CD4-positive, CD25-positive, alpha-beta regulatory T cell (primary cell): Measurements from ENCODE around the gene MAPKAPK2. TPM values are rescaled to one million over a fixed set of nuclear protein-coding genes. Genes with fewer than 3 reads are reported as not detected.

Experiments used
- ATAC-seq, 2 donors: fragments of 150-1000 bp; cut with Tn5 transposase; one replicate each; pipeline ENCODE4 v1.10.0; 2021; ENCODE audit warnings: low read depth in 2 of 2, moderate number of reproducible peaks in 2 of 2, moderate library complexity in 1 of 2
- DNase-seq, 3 donors: peaks; one replicate each; pipeline versions ENCODE4 v3.0.0 to v3.0.0-alpha.2; 2012 to 2022; ENCODE audit warnings: mixed read lengths in 1 of 3
- H3K27ac ChIP-seq: one replicate; pipeline ENCODE4 v1.7.0; 2013; ENCODE audit warnings: mild to moderate bottlenecking, low read length; ENCODE audit not compliant: insufficient read depth, poor library complexity, severe bottlenecking
- H3K27me3 ChIP-seq: one replicate; pipeline ENCODE4 v1.7.0; 2013; ENCODE audit warnings: low read length; ENCODE audit not compliant: control insufficient read depth, insufficient read depth
- H3K36me3 ChIP-seq: one replicate; pipeline ENCODE4 v1.7.0; 2013; ENCODE audit warnings: mild to moderate bottlenecking, low read length, moderate library complexity; ENCODE audit not compliant: control insufficient read depth, insufficient read depth
- H3K4me1 ChIP-seq: 2 replicates; pipeline ENCODE4 v1.7.0; 2013; ENCODE audit warnings: mild to moderate bottlenecking, low read length; ENCODE audit not compliant: insufficient read depth, control insufficient read depth, poor library complexity, severe bottlenecking
- H3K4me3 ChIP-seq: one replicate; pipeline ENCODE4 v1.7.0; 2013; ENCODE audit warnings: low read depth, mild to moderate bottlenecking, low read length, moderate library complexity
- H3K9me3 ChIP-seq, 2 experiments: 1 replicate in 1 of 2; 2 replicates in 1 of 2; pipeline ENCODE4 v1.7.0; 2013; ENCODE audit warnings: low read length in 2 of 2, mild to moderate bottlenecking in 1 of 2, moderate library complexity in 1 of 2; ENCODE audit not compliant: control insufficient read depth in 2 of 2
- H3K27ac Mint-ChIP-seq, 3 donors: one replicate each; pipeline ENCODE4 v1.8.0; 2020 to 2022; ENCODE audit warnings: mild to moderate bottlenecking in 3 of 3, mixed read lengths in 3 of 3, moderate library complexity in 2 of 3
- H3K27me3 Mint-ChIP-seq: one replicate; pipeline ENCODE4 v1.8.0; 2022; ENCODE audit warnings: mild to moderate bottlenecking, mixed read lengths
- H3K36me3 Mint-ChIP-seq: one replicate; pipeline ENCODE4 v1.8.0; 2020; ENCODE audit warnings: mixed read lengths
- H3K4me1 Mint-ChIP-seq, 4 donors: one replicate each; pipeline ENCODE4 v1.8.0; 2020 to 2022; ENCODE audit warnings: mixed read lengths in 4 of 4, mild to moderate bottlenecking in 1 of 4
- H3K4me3 Mint-ChIP-seq, 4 donors: one replicate each; pipeline ENCODE4 v1.8.0; 2020 to 2022; ENCODE audit warnings: mild to moderate bottlenecking in 4 of 4, mixed read lengths in 4 of 4, moderate library complexity in 3 of 4
- H3K9me3 Mint-ChIP-seq, 7 donors: one replicate each; pipeline ENCODE4 v1.8.0; 2020 to 2022; ENCODE audit warnings: mixed read lengths in 7 of 7, mild to moderate bottlenecking in 3 of 7, moderate library complexity in 2 of 7
- polyA plus RNA-seq, 4 donors: library from polyadenylated mRNA; unstranded; fragments of 300-500 nt; fragmentation: Illumina TruSeq; gene quantifications; one replicate each; pipeline ENCODE4 v1.2.3, GENCODE V29; 2021
- total RNA-seq: library from RNA; stranded (reverse); gene quantifications from one replicate; pipeline ENCODE4 v1.2.3, GENCODE V29; 2022

The MAPKAPK2 gene
- total and polyA plus RNA-seq, 5 donors from 2014 or later = 2.4 to 167 (median 3.2) TPM

DNA sequence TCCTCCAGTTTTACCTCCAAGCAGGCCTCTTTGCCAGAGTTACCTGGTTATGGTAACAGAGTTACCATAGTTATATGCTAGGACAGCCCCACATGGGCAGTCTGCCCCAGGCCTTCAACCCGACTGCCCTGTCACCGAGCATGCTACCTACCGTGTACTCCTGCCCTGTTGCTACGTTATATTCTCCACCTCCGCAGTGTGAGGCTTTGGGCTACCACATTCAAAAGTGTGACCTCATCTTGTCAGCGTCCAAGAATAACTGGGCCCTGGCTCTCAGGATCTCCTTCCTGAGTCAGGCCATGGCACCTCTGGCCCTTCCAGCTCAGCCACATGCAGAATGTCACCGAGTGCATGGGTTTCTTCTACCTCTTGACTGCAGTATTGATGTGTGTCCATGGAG, 8.9 kb downstream of the MAPKAPK2 start:
- H3K4me1 Mint-ChIP-seq = peaks cover 24 to 95% (median 69%) of the 10 kb centered on the region in 4 donors
- H3K27ac ChIP-seq = no peak overlapping the region
- DNase-seq = no peak
- no peak for ATAC-seq
- peak overlapping the region in 2 of 3 donors; percentile 12 to 70 for H3K27ac Mint-ChIP-seq
- H3K27me3 Mint-ChIP-seq = no peaks in the 10 kb centered on the region
- H3K9me3 Mint-ChIP-seq = peaks cover 0 to 2% (median 0%) of the 10 kb centered on the region in 7 donors
- peaks cover 37% of the 10 kb centered on the region for H3K36me3 Mint-ChIP-seq
- no peak overlapping the region for H3K4me3 ChIP-seq
- H3K9me3 ChIP-seq = no peaks in the 10 kb centered on the region
- no peaks in the 10 kb centered on the region for H3K27me3 ChIP-seq
- peaks cover 9% of the 10 kb centered on the region for H3K4me1 ChIP-seq
- no peak overlapping the region for H3K4me3 Mint-ChIP-seq
- H3K36me3 ChIP-seq = peaks cover 31% of the 10 kb centered on the region

DNA sequence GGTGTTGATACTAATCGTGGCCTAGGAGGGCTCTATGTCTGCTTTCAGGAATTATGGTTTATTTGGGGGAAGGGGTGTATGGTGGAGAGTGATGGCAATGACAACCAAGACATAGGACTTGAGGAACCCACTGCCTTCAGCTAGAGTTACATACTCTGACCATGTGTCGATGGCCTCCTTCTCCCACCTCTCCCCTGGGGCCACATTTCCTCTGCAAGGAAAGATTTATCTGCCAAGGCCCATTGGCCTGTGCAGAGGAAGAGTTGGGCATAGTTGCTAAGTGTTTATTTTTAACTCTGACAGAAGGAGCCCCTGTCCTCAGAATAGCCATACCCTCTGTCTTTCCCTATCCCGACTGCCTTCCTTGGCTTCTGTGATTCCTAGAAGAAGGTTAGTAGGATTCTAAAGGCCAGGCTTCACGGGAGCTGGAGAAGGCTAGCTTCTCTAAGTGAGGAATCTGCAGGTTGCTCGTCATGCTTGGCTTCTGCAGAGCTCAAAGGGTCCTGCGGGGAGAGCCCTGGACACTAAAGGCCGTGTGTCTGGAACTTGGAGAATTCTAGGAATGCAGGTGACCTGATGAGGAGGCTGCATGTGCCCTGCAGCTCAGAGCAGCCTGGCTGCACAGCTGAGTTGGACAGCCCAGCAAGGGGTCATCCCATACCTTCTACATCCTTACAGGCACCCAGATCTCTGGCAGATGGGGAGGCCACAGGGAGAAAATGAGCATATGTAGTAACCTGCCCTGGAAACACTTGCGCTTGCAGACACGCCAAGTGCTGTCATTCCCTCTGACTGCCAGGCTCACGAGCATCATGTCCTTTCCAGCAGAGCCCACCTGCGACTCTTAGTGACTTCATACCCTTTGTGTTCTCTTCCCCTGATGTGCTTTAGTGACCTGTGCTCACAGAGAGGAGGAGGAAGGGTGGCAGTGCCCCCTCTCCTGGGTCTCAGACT, 9.7 kb downstream of the MAPKAPK2 start:
- Mint-ChIP-seq H3K4me3 (peak overlapping the region in 1 of 4 donors; percentile 2), H3K27ac (peak overlapping the region in 2 of 3 donors; percentile 15 to 49), H3K36me3 (peaks cover 44% of the 10 kb centered on the region), H3K9me3 (peaks cover 0 to 2% (median 0%) of the 10 kb centered on the region in 7 donors), H3K27me3 (no peaks in the 10 kb centered on the region), H3K4me1 (peaks cover 32 to 96% (median 70%) of the 10 kb centered on the region in 4 donors)
- no peaks in the 10 kb centered on the region for H3K9me3 ChIP-seq
- no peak overlapping the region for H3K4me3 ChIP-seq
- no peak for ATAC-seq
- H3K27me3 ChIP-seq = no peaks in the 10 kb centered on the region
- H3K27ac ChIP-seq = no peak overlapping the region
- peaks cover 12% of the 10 kb centered on the region for H3K4me1 ChIP-seq
- H3K36me3 ChIP-seq = peaks cover 29% of the 10 kb centered on the region
- DNase-seq = no peak

DNA sequence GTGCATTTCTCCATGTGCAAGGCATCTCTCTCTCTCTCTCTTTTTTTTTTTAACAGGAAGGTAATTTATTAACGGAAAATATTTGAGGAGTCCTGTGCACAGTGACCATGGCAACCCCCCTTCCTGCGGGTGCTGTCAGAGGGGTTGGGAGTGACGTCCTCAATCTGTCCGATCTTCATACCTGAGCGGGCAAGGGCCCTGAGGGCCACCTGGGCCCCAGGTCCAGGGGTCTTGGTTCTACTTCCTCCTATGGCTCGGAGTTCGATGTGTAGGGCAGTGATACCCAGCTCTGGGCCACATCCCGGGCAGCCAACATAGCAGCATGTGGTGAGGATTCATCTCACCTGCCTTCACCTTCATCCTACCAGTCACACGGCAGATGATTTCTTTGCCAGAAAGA, 11.0 kb downstream of the MAPKAPK2 start:
- Mint-ChIP-seq H3K4me1 (peaks cover 29 to 96% (median 71%) of the 10 kb centered on the region in 4 donors), H3K27me3 (no peaks in the 10 kb centered on the region), H3K27ac (peak overlapping the region in 1 of 3 donors; percentile 6), H3K36me3 (peaks cover 46% of the 10 kb centered on the region), H3K9me3 (no peaks in the 10 kb centered on the region), H3K4me3 (no peak overlapping the region)
- H3K4me1 ChIP-seq = peaks cover 18% of the 10 kb centered on the region
- no peaks in the 10 kb centered on the region for H3K9me3 ChIP-seq
- no peak overlapping the region for H3K27ac ChIP-seq
- H3K36me3 ChIP-seq = peaks cover 29% of the 10 kb centered on the region
- ATAC-seq (no peak), DNase-seq (no peak)
- no peaks in the 10 kb centered on the region for H3K27me3 ChIP-seq
- H3K4me3 ChIP-seq = no peak overlapping the region

DNA sequence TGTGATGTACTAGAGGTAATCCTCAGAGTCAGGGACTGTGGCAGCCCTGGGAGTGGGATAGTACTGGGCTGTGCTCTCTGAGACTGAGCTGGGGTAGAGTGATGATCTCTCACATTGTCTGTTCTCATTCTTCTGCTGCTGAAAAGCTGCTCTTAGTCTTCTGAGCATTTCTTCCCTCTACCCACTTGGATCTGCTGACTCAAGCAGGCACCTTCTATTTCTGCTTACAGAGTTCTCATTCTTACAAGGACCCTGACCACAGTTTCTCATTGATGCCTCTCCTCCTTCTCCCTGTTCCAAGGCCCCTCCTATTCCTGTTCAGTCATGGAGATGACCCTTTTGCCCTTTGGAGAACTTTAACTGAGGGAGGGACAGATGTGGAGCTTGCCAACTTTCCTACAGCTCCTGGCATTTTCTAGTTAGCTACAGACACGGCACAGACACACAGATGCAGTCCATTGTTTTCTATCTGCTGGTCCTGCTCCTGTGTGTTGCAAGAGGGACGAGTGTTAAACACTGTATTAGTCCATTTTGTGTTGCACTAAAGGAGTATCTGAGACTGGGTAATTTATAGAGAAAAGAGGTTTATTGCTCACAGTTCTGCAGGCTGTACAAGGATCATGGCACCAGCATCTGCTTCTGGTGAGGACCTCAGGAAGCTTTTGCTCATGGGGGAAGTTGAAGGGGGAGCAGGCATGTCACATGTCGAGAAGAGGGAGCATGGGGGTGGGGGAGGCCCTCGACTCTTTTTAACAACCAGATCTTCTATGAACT, 12.3 kb downstream of the MAPKAPK2 start:
- no peaks in the 10 kb centered on the region for H3K9me3 Mint-ChIP-seq
- Histone ChIP-seq H3K27ac (no peak overlapping the region), H3K36me3 (peaks cover 29% of the 10 kb centered on the region), H3K4me1 (peaks cover 17% of the 10 kb centered on the region), H3K27me3 (no peaks in the 10 kb centered on the region), H3K9me3 (no peaks in the 10 kb centered on the region), H3K4me3 (no peak overlapping the region)
- peak overlapping the region in 2 of 3 donors; percentile 50 to 60 for H3K27ac Mint-ChIP-seq
- peaks cover 46% of the 10 kb centered on the region for H3K36me3 Mint-ChIP-seq
- H3K27me3 Mint-ChIP-seq = no peaks in the 10 kb centered on the region
- H3K4me1 Mint-ChIP-seq = peaks cover 35 to 91% (median 68%) of the 10 kb centered on the region in 4 donors
- H3K4me3 Mint-ChIP-seq = no peak overlapping the region
- ATAC-seq = no peak
- DNase-seq = no peak

DNA sequence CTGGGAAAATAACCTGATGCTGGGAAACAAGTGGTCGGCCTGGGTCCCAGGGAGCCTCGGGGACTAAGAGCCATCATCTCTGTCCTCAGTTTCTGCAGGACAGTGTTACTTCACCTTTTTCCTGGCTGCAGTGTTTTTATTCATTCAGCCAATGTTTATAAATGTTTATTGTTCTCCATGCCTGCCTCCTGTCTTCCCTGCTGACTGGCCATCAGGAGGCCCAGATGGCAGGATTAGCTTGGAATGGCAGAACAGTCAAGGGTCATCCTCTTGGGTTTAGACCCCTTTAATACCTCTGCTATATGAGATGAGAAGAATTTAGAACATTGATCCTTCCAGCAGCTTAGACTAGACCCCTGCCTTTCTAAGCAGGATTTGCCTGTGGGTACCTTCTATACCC, 13.3 kb downstream of the MAPKAPK2 start:
- H3K4me1 ChIP-seq = peaks cover 25% of the 10 kb centered on the region
- H3K4me3 Mint-ChIP-seq = no peak overlapping the region
- H3K9me3 Mint-ChIP-seq = no peaks in the 10 kb centered on the region
- H3K9me3 ChIP-seq = no peaks in the 10 kb centered on the region
- H3K27me3 ChIP-seq = no peaks in the 10 kb centered on the region
- H3K36me3 Mint-ChIP-seq = peaks cover 44% of the 10 kb centered on the region
- no peaks in the 10 kb centered on the region for H3K27me3 Mint-ChIP-seq
- H3K4me3 ChIP-seq = no peak overlapping the region
- H3K36me3 ChIP-seq = peaks cover 29% of the 10 kb centered on the region
- H3K27ac ChIP-seq = no peak overlapping the region
- peaks cover 40 to 91% (median 68%) of the 10 kb centered on the region in 4 donors for H3K4me1 Mint-ChIP-seq
- ATAC-seq = no peak
- DNase-seq = no peak
- peak overlapping the region in 1 of 3 donors; percentile 50 for H3K27ac Mint-ChIP-seq

DNA sequence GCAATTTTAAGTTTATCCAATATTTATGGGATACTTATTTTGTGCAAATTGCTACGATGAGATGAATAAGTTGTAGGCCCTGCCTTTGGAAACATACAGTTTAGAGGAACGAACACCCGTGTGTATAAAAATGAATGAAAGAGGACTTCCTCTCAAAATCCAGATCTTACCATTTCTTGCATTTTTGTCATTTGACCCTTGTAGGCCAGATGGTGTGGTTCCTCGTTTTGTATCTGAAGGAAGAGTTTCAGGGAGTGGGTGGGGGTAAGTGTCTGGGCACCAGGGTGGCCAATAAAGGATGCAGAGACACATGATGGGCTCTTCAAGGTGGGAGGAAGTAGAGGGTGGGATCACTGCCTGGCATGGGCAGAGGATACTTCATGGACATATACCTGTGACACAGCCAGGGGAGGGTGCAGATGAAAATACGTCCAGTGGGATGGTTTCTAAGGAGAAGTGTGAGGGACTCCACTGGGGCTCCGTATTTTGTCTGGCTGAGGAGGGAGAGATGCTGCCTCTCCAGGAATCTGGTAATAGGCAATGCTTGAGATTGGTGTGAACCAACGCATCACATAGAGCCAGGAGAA, 14.4 kb downstream of the MAPKAPK2 start:
- peak overlapping the region; percentile 54 to 78 (median 54) for H3K27ac Mint-ChIP-seq
- H3K36me3 ChIP-seq = peaks cover 26% of the 10 kb centered on the region

DNA sequence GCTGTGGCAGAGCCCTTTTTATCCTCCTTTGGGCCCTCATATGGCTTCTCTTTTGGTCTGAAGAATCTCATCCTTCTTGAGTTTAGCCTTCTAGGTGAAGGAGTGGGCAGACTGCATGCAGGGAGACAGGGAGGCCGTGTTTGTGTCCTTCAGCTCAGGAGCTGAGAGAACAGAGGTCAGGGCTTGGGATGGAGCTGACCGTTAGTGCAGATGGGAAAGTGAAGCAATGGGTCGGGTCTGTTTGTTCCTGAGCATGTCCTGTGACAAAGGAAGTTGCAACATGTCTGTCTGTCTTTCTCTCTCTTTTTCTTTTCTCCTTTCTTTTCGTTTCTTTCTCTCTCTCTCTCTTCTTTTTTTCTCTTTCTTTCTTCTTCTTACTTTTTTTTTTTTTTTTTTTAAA, 14.9 kb downstream of the MAPKAPK2 start:
- H3K4me3 Mint-ChIP-seq = no peak overlapping the region
- Histone ChIP-seq H3K4me3 (no peak overlapping the region), H3K4me1 (peaks cover 41% of the 10 kb centered on the region), H3K27me3 (no peaks in the 10 kb centered on the region), H3K36me3 (peaks cover 21% of the 10 kb centered on the region), H3K27ac (no peak overlapping the region), H3K9me3 (no peaks in the 10 kb centered on the region)
- no peak for DNase-seq
- no peak for ATAC-seq
- H3K4me1 Mint-ChIP-seq = peaks cover 48 to 93% (median 77%) of the 10 kb centered on the region in 4 donors
- H3K9me3 Mint-ChIP-seq = no peaks in the 10 kb centered on the region
- peaks cover 36% of the 10 kb centered on the region for H3K36me3 Mint-ChIP-seq
- no peaks in the 10 kb centered on the region for H3K27me3 Mint-ChIP-seq
- H3K27ac Mint-ChIP-seq = peak overlapping the region in 2 of 3 donors; percentile 54 to 78

More for the DNA sequence above, 14.4 kb downstream of the MAPKAPK2 start:
- Histone ChIP-seq H3K27me3 (no peaks in the 10 kb centered on the region), H3K27ac (no peak overlapping the region), H3K4me1 (peaks cover 35% of the 10 kb centered on the region), H3K9me3 (no peaks in the 10 kb centered on the region), H3K4me3 (no peak overlapping the region)
- Mint-ChIP-seq H3K4me1 (peaks cover 43 to 91% (median 73%) of the 10 kb centered on the region in 4 donors), H3K36me3 (peaks cover 36% of the 10 kb centered on the region), H3K4me3 (peak overlapping the region in 1 of 4 donors; percentile 50), H3K9me3 (no peaks in the 10 kb centered on the region), H3K27me3 (no peaks in the 10 kb centered on the region)
- DNase-seq (no peak), ATAC-seq (no peak)
